Gastrocnemius medialis (tissue), 4 donors: ENCODE results near the gene ARHGAP26. TPM values are rescaled to one million over a fixed set of nuclear protein-coding genes. Genes with fewer than 3 reads are reported as not detected.

ENCODE experiments used
- ATAC-seq, 2 donors: fragments of 150-250 bp; one replicate each; pipeline ENCODE4 v1.9.1; 2016
- DNase-seq, 2 donors: peaks; one replicate each; pipeline ENCODE4 v3.0.0-alpha.2; 2019
- H3K27ac ChIP-seq, 4 donors: fragments of 200-600 bp; sonication (generic); 1 replicate in 1 of 4; 2 replicates in 3 of 4; pipeline ENCODE4 v1.5.1; 2016 to 2018; ENCODE audit warnings: mild to moderate bottlenecking in 2 of 4, moderate library complexity in 1 of 4
- H3K27me3 ChIP-seq, 3 donors: fragments of 200-600 bp; sonication (generic) in 2 of 3; 1 replicate in 1 of 3; 2 replicates in 2 of 3; pipeline versions ENCODE4 v1.5.1 to v1.6.0; 2016 to 2019; ENCODE audit warnings: mild to moderate bottlenecking in 1 of 3, moderate library complexity in 1 of 3
- H3K36me3 ChIP-seq, 2 donors: fragments of 200-600 bp; sonication (generic) in 1 of 2; one replicate each; pipeline ENCODE4 v1.5.1; 2017 to 2018
- H3K4me1 ChIP-seq, 2 donors: fragments of 200-600 bp; sonication (generic) in 1 of 2; one replicate each; pipeline ENCODE4 v1.5.1; 2016 to 2017; ENCODE audit warnings: mild to moderate bottlenecking in 2 of 2
- H3K4me3 ChIP-seq, 4 donors: fragments of 200-600 bp; sonication (generic) in 3 of 4; 1 replicate in 1 of 4; 2 replicates in 3 of 4; pipeline ENCODE4 v1.5.1; 2016 to 2019; ENCODE audit warnings: mild to moderate bottlenecking in 2 of 4
- H3K9me3 ChIP-seq, 3 donors: fragments of 200-600 bp; sonication (generic) in 2 of 3; 1 replicate in 1 of 3; 2 replicates in 2 of 3; pipeline ENCODE4 v1.5.1; 2016 to 2019
- CTCF ChIP-seq, 5 experiments: fragments of 450-650 bp in 3 of 5; fragments of 200-600 bp in 2 of 5; sonication (generic) in 2 of 5; IDR thresholded peaks in 4 of 5; conservative IDR thresholded peaks in 1 of 5; 1 replicate in 4 of 5; 2 replicates in 1 of 5; pipeline ENCODE4 v1.5.1; 2016 to 2019; ENCODE audit warnings: antibody characterized with exemption in 5 of 5, mild to moderate bottlenecking in 3 of 5, moderate library complexity in 3 of 5
- POLR2A ChIP-seq, 2 donors: fragments of 450-650 bp; IDR thresholded peaks; one replicate each; pipeline ENCODE4 v1.6.1; 2017; ENCODE audit warnings: antibody characterized with exemption in 2 of 2, mild to moderate bottlenecking in 2 of 2, moderate library complexity in 2 of 2
- in situ Hi-C, 4 donors: fragments of 200-750 bp; cut with MboI; loops; one replicate each; pipeline versions ENCODE4 v1.15.0 to v1.8.0; 2017; ENCODE audit warnings: low sequenced_read_pairs in 4 of 4
- intact Hi-C: fragments of 100-400 bp; cut with DNase I; formaldehyde crosslinking; loops from one replicate; pipeline ENCODE4 v1.15.1; 2023; ENCODE audit warnings: low total_unique reads
- total RNA-seq, 4 donors: library from RNA; depleted of rRNA; stranded (reverse); fragments of >200 nt; gene quantifications; one replicate each; pipeline versions ENCODE4 v1.1.0 to v1.2.3, GENCODE V29; 2016

The ARHGAP26 gene
- total RNA-seq, 4 donors from 2014 or later: 9.1 to 22.4 (median 13.4) TPM

DNA sequence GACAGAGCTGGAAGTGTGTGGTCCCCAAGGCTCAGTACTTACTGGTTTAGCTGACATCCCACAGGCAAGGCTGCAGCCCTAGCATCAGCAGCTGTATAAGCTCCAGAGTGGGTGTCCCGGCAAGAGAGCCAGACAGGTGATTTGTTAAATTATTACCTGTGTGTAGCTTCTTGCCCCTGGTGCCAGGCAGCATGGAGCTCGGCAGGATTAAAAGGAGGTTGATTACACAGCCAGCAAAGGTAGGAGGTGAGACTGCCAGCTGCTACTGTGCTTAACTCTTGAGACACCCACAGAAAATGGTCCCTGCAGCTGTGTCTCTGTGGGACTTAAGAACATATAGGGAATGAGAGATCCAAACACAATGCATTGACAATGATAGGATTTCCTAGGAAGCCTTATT, 54.2 kb downstream of the ARHGAP26 start:
- Histone ChIP-seq H3K36me3 (no peaks in the 10 kb centered on the region), H3K27ac (no peak overlapping the region), H3K9me3 (no peaks in the 10 kb centered on the region), H3K27me3 (no peaks in the 10 kb centered on the region), H3K4me1 (peaks cover 39 to 42% of the 10 kb centered on the region in 2 donors), H3K4me3 (no peak overlapping the region)
- DNase-seq (no peak), ATAC-seq (no peak)
- intact Hi-C loops: no loop called here
- TF ChIP-seq POLR2A (IDR thresholded peaks at IDR 0.05) (no peak), CTCF (IDR thresholded peaks at IDR 0.05 in 4 of 5, conservative IDR thresholded peaks at IDR 0.05 in 1 of 5) (no peak)
- in situ Hi-C loops: no loop called here

DNA sequence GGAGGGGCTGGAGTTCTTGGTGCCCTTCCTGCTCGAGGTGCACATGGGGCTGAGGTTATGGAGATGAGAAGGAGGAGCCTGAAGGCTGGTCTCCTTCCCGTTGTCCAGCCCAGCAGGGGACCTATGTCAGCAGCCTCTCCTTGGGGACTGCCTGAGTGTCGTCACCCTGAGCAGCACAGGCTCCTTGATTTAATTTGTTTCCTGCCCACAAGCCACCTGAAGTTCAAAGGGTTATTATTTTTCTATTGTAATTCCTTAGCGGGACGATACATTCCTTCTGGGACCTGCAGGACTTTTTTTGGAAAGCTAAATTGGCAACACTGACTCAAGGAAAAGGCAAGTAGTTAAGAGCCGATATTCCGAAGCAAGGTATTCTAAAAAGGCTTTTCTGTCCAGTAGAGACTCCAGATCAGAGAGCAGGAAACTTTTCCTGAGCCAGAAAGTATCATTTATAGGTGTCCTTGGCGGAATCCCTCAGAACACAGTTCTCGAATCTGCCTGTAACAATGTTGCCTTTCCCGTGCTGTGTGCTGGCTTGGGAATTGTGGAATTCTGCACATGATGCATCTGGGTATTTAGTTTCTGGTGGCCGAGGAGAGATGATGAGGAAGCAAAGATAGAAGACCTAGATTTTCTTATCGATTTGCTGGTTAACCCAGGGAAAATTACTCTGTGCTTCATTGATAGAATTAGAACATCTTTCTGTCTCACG, 55.4 kb downstream of the ARHGAP26 start:
- DNase-seq: no peak
- peaks cover 41 to 48% of the 10 kb centered on the region in 2 donors for H3K4me1 ChIP-seq

DNA sequence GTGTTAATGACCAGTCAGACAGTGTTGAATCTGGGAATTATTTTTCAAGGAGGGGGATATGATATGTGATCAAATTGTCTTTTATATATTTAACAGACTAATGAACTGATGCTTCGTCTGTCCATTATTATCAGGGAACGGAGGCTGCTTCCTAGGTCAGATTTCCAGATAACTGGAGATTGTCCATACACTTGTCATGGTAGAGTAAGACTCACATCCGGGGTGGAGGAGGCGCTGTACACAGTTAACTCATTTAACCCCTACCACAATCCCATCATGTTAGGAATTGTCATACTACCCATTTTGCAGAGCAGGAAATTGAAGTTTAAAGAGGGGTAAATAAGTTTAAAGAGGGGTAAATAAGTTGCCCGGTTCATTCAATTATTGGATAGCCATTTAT, 55.9 kb downstream of the ARHGAP26 start:
- no peak for ATAC-seq
- H3K9me3 ChIP-seq: no peaks in the 10 kb centered on the region
- H3K4me1 ChIP-seq: peaks cover 47 to 53% of the 10 kb centered on the region in 2 donors
- in situ Hi-C loops: no loop called here
- H3K27me3 ChIP-seq: no peaks in the 10 kb centered on the region
- peak overlapping the region in 1 of 4 donors; percentile 21 for H3K4me3 ChIP-seq
- intact Hi-C loops: no loop called here
- TF ChIP-seq POLR2A (IDR thresholded peaks at IDR 0.05) (no peak), CTCF (IDR thresholded peaks at IDR 0.05 in 4 of 5, conservative IDR thresholded peaks at IDR 0.05 in 1 of 5) (no peak)
- peak overlapping the region; percentile 33 to 60 (median 54) for H3K27ac ChIP-seq
- no peak for DNase-seq
- no peaks in the 10 kb centered on the region for H3K36me3 ChIP-seq

More for the DNA sequence above, 55.4 kb downstream of the ARHGAP26 start:
- peak overlapping the region in 3 of 4 donors; percentile 21 to 41 (median 37) for H3K4me3 ChIP-seq
- no peaks in the 10 kb centered on the region for H3K9me3 ChIP-seq
- H3K27ac ChIP-seq: peak overlapping the region; percentile 33 to 60 (median 54)
- ATAC-seq: peak; percentile 59 to 65
- in situ Hi-C loops: no loop called here
- intact Hi-C loops: no loop called here
- TF ChIP-seq POLR2A (IDR thresholded peaks at IDR 0.05) (no peak), CTCF (IDR thresholded peaks at IDR 0.05 in 4 of 5, conservative IDR thresholded peaks at IDR 0.05 in 1 of 5) (no peak)
- no peaks in the 10 kb centered on the region for H3K36me3 ChIP-seq
- no peaks in the 10 kb centered on the region for H3K27me3 ChIP-seq

DNA sequence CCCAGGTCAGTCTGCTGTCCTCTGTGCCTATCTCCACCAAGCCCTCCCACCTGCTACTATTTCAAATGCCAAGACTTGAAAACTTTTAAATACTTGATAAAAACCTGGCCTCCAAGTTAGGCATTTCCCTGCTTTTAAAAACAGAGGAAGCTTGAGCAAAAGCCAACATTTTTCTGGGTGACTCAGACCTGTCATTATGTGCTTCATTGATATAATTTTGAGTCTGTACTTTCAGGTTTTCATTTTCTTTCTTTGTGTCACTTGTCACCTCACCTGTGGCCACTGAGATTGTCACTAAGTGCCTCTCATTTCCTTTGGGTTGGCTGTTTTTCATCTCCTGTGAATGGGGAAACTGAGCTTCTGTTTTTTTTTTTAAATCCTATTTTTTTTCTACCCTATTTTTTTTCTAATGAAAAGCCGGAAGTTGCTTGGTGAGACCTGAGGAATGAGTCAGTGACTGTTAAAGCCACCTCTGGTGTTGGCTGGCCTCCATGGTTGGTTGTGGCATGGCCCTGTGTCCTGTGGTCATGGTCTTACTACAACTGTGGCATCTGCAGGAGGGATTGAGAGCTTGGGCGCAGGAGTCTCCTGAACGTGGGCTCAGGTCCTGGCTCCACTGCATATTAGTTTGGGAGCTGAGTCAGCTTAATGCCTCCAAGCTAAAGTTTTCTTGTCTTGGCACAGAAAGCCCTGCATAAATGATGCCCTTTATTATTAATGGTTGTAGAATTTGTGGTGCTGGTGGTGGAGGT, 56.7 kb downstream of the ARHGAP26 start:
- H3K27ac ChIP-seq: peak overlapping the region in 3 of 4 donors; percentile 47 to 59 (median 48)
- H3K4me3 ChIP-seq: no peak overlapping the region
- H3K36me3 ChIP-seq: no peaks in the 10 kb centered on the region
- intact Hi-C loops: no loop called here
- H3K27me3 ChIP-seq: no peaks in the 10 kb centered on the region
- ATAC-seq: no peak
- in situ Hi-C loops: no loop called here
- H3K4me1 ChIP-seq: peaks cover 49 to 60% of the 10 kb centered on the region in 2 donors
- no peak for DNase-seq
- H3K9me3 ChIP-seq: no peaks in the 10 kb centered on the region
- TF ChIP-seq POLR2A (IDR thresholded peaks at IDR 0.05): no peak
- TF ChIP-seq CTCF (IDR thresholded peaks at IDR 0.05 in 4 of 5, conservative IDR thresholded peaks at IDR 0.05 in 1 of 5): no peak
